ENCODE data around the gene RCOR2.

RCOR2 gene

GRCh38 chr11:63922673-63923192 is 5.8 kb upstream of the RCOR2 start:
- no peak for DNase-seq

- no peak for DNase-seq
Observed at GRCh38 chr11:63920939-63921417, 4.0 kb upstream of the RCOR2 start.

GRCh38 chr11:63920126-63920938 is 3.4 kb upstream of the RCOR2 start:
- no peak for DNase-seq

GRCh38 chr11:63919267-63920125 is 2.5 kb upstream of the RCOR2 start:
- peak; percentile 87 for DNase-seq

GRCh38 chr11:63918507-63919191 is 1.7 kb upstream of the RCOR2 start:
- peak; percentile 69 for DNase-seq

- DNase-seq, result peak; percentile 81
Observed at GRCh38 chr11:63917692-63918506, 935 bp upstream of the RCOR2 start.

GRCh38 chr11:63915961-63916836 is 765 bp downstream of the RCOR2 start:
- DNase-seq, result no peak

- no peak for DNase-seq
Observed at GRCh38 chr11:63914896-63915691, 1.9 kb downstream of the RCOR2 start.

- DNase-seq, result no peak
Observed at GRCh38 chr11:63913866-63914830, 2.8 kb downstream of the RCOR2 start.

GRCh38 chr11:63912678-63913077 is 4.3 kb downstream of the RCOR2 start:
- no peak for DNase-seq

- no peak for DNase-seq
Observed at GRCh38 chr11:63911876-63912275, 5.1 kb downstream of the RCOR2 start.

- DNase-seq, result no peak
Observed at GRCh38 chr11:63911440-63911839, 5.5 kb downstream of the RCOR2 start.

- DNase-seq, result no peak
Observed at GRCh38 chr11:63910675-63911074, 6.3 kb downstream of the RCOR2 start.

- peak; percentile 36 for DNase-seq
Observed at GRCh38 chr11:63909591-63910506, 7.1 kb downstream of the RCOR2 start.

GRCh38 chr11:63908631-63909401 is 8.1 kb downstream of the RCOR2 start:
- no peak for DNase-seq

- DNase-seq, result no peak
Observed at GRCh38 chr11:63907808-63908530, 9.0 kb downstream of the RCOR2 start.
